Measurements from ENCODE around the gene ROCK2.

- TF ChIP-seq CTCF (conservative IDR thresholded peaks at IDR 0.05; ENCODE audit: low read length), result no peak
- TF ChIP-seq EZH2phosphoT487 (IDR thresholded peaks at IDR 0.05; ENCODE audit: borderline replicate concordance), result no peak
Observed at GRCh38 chr2:11213090-11213638, 131.3 kb downstream of the ROCK2 start.

All from Loucy (cell line).